Dedifferentiated amniotic fluid mesenchymal stem cell (primary cell): Measurements from ENCODE around the gene RNF208.
A peak's percentile ranks its signal among the peaks of the same experiment; 100 is the strongest.

Experiments
- DNase-seq: peaks from one replicate; pipeline ENCODE4 v3.0.0-alpha.2; 2016; ENCODE audit errors: extremely low spot score

Gene RNF208

DNA sequence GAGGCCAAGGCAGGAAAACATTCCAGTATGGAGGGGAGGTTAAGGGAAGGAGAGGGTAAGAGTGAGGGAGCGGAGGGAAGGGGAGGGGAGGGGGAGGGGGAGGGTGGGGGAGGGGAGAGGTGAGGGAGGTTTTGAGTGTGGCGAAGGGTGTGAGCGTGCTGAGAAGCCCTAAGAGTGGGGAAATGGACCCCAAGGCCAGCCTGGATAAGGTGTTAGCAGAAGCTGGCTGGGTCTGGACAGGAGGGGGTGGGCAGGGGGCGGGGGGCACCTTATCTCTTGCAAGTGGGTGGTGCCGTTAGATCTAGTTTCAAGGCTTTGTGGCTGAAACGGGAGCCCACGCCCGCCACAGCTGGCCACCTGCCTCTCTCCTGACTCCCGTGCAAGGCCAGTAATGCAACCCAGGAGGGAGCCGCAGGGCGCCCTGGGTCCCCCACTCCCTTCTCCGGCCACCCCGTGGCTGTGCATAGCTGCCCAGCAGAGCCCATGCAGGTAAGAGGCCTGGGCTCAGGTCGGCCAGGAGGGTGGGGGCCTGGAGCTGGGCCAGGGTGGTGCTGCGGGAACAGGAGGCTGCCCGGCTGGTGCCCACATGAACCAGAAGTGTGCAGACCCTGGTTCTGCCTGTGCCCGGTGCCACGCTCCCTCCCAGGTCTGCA lies 5.9 kb upstream of the RNF208 start:
- DNase-seq = no peak

DNA sequence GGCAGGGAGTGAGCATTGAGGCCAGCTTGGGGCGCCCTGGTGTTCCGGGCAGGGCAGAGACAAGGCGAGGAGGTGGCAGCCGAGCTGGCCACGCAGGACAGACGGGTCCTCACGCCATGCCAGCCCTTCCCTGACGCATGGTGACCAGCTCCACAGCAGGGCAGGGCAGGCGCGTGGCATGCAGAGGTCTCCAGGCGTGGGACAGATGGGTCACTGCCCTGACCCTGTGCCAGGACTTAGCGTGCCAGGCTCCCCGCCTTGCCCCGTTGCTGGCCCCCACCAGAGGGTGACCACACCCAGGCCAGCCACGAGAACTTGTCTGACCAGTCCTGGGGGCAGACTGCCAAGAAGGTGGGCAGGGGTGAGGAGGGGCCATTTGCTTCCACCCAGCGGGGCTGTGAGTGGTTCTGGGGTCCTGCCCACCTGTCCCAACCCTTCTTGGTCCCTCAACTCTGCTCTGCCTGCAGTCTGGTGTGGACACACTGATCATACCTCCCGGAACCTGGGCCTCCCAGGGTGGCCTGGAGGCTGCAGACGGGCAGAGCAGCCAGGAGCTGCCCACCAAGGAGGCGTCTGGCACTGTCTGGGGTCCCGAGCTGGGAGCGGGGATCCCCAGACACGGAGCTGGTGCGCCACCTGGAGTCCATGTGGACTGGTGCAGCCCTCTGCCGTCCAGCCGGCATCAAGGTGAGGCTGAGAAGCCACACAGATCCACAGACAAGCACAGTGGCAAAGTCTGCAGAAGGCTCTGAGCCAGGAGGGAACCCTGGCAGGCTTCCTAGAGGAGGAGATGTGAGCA lies 5.2 kb upstream of the RNF208 start, which contains the start of gene RNF224:
TSS of gene RNF224 (plus strand) at position 449 of the 799 bp plus-strand sequence. CDS start 834 bp downstream, outside the sequence.
- DNase-seq = peak; percentile 51

DNA sequence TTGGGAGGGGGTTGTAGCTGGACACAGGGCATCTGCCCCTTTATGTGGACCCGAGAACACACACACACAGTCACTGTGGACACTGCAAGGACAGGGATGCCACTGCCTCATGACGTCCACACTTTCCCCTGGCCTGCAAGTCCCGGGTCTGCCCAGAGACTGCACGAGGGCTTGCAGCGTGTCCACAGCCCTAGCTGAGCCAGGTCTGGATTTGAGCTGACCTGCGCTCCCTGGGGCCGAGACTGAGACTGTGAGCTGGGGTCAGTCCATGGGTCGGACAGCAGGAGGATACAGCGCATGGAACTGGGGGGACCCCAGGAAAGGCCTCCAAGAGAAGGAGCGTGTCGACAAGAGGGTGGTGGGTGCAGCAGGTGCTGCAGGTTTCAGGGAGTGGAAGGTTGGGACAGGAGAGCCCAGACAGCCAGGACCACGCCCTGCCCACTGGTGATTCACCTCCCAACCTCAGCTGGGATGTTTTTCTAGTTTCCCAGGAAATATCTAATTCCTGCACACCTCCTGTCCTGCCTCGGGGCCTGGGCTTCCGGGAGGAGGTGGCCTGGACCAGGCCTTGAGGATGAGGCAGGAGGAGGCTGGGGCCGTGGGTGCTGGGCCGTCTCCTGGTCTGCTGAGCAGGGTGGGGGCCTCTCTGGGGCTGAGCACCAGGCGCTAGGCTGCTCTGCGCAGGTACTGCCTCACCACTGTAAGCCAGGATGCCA lies 4.5 kb upstream of the RNF208 start:
- no peak for DNase-seq

DNA sequence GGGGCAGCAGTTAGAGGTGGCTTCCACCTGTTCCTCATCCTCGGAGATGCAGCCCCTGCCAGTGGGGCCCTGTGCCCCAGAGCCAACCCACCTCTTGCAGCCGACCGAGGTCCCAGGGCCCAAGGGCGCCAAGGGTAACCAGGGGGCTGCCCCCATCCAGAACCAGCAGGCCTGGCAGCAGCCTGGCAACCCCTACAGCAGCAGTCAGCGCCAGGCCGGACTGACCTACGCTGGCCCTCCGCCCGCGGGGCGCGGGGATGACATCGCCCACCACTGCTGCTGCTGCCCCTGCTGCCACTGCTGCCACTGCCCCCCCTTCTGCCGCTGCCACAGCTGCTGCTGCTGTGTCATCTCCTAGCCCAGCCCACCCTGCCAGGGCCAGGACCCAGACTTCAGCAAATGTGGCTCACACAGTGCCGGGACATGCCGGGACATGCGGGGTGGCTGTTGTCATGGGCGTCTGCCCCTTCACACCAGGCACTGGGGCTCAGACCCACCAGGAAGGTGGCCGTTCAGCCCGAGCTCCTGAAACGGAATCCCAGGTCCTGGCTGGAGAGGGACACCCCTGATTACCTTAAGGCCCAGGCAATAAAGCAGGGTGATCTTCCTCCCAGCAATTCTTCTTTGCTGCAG lies 3.8 kb upstream of the RNF208 start:
- DNase-seq = no peak

DNA sequence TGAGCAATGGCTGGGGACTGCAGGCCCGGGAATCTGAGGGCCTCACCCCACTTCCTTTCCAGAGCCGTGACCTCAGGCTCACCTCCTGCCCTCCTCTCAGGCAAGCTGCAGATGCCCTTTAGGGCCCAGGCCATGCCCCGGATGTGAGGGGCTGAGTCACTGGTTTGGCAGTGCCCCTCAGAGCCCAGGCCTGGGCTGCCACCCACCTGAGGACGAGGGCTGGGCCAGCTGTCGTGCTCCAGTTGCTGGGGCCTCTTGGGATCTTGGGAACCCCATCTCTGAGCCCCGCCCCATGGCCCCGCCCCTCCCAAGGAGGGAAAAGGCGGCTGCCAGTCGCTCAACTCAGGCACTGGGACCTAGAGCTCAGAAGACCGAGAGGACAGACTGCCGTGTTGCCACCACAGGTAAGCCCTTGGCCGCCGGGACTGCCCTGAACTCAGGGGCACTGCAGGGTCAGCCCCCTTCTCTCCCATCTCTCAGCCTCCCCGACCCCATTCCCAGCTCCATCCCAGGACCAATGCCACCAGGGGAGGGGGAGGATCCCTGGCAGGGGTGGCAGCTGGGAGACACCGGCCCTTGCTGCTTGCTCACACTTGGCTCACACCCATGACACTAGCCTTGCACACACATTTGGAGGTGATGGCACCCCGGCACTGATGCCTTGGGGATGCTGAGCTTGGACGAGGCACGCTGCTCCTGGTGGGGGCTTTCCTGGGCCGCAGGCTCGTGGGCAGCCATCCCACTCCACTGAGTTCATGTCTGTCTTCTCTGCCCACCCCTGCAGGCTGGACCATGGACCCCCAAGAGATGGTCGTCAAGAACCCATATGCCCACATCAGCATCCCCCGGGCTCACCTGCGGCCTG lies 3.0 kb upstream of the RNF208 start, which contains the start of gene CYSRT1:
TSS of gene CYSRT1 (plus strand) at position 345 of the 865 bp plus-strand sequence. CDS start at position 793, 448 bp downstream.
- DNase-seq = no peak

DNA sequence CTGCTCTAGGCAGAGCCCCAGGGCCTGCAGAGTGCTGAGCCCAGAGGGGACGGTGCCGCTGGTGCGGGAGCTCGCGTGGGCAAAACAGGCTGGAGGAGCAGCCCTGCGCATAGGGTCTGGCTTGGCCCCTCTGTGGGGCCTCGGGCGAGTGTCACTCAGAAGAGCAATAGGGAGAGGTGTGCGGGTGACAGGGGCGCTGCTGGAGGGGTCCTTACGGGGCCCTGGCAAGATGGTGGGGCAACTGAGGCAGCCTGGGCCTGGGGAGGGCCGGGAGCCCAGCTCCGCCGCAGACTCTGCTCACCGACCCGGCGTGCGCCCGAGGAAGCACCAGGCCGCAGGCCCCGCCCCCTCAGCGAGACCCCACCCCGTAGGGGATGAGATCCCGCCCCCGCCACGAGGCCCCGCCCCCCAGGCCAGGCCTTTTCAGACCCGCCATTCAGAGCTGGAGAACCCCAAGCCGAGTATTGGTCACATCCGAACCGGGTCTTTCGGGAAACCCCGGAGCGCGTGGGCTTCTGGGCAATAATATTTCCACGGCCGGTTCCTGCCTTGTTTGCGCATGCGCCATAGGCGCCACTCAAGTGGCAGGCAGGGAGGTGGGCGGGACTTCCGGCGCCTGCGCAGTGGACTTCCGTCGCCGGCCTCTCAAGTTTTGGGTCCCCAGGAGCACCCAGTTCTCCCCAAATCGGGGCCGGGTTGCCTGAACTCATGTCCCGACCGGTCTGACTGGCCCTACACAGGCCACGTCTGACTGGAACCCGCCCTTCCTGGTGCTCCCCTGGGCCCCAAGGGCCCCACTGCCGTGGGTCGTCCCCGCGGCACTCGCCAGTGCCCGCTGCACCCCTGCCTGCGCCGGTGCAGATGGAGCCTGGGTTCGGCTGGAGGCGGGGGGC lies 1.3 kb upstream of the RNF208 start:
- peak; percentile 99 for DNase-seq

DNA sequence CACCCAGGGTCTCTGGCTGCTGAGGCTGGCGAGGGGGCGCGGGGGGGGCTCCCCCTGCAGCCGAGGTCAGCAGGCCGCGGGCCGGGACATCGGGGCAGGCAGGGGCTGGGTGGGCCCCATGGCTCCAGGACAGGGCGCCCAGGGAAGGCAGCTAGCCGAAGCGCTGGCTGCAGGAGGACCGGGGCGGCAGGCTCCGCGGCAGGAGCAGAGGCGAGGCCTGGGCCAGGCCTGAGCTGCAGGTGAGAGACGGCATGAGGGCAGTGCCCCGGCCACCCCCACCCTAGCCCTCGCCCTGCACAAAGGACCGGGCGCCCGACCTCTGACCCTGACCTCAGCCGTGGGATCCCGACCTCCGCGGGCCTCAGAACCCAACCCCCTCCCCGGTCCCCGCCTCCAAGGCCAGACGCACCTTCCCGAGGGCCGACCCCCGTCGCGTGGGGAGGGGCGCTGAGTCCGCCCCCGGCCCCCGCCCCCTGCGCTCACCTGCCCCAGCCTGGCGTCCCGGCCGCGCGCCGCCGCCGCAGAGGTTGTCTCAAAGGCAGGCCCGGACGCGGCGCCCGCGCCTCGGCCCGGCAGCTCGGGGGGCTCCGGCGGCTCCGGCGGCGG lies 431 bp downstream of the RNF208 start:
- DNase-seq = no peak

DNA sequence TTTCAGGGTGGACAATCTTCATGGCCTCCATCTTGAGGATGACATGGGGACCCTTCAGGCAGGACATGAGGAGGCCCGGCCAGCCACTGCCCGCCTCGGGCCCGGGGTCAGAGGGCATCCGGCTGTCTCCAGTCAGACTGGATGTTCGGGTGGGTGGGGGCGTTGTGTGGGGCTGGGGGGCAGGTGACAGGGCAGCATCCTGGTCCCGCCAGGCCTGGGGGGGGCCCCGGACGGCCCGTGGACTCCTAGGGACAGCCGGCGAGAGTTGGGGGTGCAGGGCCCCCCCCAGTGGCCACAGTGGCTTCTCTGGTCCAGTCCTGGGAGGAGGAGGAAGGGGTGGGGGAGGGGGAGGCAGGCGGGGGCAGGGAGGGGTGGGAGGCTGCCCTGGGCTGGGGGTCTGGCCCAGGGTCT lies 940 bp downstream of the RNF208 start:
- no peak for DNase-seq

DNA sequence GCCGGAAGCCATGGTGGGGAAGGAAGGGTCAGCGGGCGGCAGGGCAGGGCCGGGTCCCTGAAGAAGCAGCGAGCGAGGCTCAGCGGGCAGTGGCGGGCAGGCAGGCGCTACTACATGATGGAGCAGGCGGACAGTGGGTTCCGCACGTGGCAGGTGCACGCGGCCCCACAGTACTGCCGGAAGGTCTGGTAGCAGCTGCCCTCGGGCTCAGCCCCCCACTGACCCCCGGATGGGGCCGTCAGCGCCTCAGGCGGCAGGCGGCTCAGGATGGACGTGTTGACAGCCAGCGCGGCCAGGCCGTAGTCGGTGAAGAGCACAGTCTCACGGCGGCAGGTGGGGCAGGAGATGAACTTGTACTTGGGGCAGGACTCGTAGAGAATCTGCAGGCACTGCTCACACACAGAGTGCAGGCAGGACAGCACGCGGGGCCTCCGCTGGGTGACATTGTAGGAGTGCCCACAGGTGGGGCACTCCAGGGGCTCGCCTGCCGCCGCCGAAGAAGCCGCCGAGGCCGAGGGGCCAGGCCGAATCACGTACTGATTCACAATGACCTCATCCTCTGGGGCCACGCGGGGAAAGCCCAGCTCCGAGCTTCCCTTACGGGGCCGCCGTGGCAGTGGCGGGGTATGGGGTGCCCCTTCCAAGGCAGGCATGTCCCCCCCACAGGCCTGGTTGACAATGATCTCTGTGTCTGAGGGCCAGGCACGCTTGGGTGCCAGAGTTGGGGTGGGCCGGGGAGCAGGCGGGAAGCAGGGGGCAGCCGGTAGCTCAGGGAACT lies 1.5 kb downstream of the RNF208 start:
- DNase-seq = no peak

DNA sequence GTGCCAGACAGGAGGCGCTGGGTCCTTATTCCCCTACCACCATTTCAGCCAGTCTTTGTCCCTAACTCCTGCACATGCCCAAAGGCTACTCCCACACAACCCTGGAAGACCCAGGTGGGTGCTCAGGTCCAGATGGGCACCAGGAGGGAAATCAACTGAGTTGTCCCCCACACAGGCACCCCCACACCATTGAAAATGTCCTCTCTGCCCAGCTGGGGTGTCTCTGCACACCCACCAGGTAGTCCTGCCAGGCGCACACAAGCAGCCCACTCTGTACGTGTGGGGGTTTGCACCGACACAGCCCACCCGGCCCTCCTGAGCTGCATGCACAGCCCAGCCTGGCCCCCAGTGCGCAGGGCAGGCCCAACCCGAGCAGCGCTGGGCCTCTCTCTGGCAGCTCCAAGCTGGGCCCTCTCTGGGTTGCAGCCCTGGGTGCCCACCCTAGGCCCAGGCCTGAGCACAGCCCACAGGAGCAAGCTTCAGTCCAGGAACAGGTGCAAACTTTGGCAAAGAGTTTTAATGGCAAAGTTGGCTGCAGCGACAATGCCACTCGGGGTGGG lies 2.2 kb downstream of the RNF208 start:
- DNase-seq = no peak

DNA sequence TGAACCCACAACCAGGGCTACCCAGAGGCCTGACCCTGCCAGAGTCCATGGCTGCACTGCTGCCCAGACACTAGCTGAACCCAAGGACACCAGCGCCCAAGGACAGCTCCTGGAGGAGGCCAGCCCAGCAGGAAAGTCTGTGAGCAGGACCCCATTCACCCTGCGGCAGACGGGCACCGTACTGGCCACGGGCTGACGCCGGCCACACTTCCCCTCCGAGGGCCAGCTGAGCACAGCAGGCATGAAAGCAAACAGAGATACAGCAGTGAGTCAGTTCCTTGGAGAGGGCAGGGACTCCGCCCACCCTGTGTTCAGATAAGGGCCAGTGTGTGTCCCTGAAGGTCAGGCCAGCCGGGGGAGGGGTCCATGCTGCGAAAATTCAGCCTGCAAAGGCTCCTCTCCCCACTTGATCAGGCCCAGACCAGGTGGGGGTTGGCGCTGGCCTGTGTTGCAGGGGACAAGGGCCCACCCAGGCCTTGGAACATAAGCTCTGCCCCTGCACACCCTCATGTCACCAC lies 3.2 kb downstream of the RNF208 start:
- no peak for DNase-seq

DNA sequence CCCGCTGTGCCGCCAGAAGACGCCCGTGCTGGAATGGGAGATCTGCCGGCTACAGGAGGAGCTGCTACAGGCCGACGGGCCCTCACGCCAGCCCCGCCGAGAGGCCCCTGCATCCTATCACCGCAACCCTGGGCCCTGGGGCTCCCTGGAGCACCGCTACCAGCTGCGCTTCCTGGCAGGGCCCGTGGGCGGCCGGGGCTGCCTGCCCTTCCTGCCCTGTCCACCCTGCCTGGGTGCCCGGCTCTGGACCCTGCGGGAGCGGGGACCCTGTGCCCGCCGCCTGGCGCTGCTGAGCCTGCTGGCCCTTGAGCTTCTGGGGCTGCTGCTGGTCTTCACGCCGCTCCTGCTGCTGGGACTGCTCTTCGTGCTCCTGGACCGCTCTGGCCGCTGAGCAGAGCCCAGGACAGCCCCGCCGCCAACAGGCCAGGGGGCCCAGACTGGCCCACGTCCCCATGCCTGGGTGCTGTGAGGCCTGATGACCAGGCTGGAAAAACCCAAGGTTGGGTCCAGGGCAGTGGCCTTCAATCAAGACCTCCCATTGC lies 3.8 kb downstream of the RNF208 start:
- DNase-seq = no peak

DNA sequence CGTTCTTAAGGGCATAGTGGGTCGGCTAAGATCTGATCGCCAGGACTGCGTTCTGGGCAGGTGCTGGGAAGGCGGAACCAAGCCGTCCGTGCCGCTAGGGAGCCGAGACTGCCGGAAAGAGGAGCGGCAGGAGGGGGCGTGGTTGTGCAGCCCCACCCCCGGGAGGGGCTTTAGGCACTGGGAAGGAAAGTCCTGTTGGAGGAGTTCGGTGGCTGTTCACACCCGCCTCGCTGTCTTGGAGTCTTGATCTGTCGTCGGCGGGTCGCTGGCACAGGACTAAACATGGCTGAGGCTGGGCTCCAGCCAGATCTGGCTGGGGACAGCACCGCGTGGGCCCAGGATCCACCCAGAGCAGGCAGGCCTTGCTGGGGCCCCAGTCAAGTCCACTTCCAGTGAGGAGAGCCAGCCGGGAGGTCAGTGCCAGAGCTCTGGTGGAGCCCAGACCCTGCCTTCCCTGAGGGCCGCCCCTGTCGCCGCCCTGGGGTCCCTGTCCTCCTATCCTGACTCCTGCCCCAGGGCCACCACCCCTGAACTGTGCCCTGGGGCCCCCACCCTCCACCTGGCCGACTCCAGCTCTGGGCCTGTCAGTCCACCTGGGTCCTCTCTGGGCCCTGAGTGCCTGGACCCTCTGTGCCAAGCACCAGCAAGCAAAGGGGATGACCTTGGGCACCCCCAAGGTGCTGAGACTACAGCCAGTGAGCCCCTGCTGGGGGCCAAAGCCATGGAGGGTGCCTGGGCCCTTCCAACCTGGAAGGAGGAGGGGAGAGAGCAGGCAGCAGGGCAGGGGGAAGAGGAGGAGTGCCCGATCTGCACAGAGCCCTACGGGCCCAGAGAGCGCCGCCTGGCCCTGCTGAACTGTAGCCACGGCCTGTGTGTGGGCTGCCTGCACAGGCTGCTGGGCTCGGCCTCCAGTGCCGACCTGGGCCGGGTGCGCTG lies 4.5 kb downstream of the RNF208 start:
- no peak for DNase-seq

DNA sequence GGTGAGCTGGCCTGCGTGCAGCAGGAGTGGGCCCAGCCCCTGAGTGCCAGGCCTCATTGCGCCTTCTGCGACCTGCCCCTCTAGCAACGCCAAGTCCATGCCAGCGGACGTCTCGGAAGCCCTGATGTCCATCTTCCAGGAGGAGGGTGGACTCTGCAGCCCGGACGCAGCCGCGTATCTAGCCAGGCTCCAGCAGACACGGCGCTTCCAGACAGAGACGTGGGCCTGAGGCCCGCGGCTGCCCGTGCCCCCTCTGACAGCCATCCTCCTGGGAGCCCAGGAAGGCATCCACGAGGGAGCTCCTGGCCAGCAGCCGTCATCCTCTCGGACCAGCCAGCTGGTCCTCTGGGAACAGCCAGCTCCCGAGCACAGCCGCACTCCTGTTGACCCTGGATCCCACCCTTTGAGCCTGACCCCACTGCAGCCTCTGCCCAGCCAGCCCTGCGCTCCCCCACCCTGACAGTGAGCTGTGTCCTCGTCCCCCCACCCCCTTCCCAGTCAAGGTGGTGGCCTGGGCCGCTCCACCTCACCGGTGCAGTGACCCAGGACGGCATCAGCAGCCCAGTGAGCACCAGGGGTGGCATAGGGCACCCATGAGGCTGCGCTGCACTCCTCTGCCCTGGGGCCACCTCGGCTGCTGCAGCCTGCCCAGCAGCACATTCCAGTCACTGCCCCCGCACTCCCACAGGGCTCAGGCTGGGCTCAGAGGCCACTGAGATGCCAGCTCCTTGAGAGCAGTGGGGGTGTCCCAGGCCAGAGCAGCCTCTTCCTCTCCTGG lies 5.7 kb downstream of the RNF208 start:
- DNase-seq = no peak

DNA sequence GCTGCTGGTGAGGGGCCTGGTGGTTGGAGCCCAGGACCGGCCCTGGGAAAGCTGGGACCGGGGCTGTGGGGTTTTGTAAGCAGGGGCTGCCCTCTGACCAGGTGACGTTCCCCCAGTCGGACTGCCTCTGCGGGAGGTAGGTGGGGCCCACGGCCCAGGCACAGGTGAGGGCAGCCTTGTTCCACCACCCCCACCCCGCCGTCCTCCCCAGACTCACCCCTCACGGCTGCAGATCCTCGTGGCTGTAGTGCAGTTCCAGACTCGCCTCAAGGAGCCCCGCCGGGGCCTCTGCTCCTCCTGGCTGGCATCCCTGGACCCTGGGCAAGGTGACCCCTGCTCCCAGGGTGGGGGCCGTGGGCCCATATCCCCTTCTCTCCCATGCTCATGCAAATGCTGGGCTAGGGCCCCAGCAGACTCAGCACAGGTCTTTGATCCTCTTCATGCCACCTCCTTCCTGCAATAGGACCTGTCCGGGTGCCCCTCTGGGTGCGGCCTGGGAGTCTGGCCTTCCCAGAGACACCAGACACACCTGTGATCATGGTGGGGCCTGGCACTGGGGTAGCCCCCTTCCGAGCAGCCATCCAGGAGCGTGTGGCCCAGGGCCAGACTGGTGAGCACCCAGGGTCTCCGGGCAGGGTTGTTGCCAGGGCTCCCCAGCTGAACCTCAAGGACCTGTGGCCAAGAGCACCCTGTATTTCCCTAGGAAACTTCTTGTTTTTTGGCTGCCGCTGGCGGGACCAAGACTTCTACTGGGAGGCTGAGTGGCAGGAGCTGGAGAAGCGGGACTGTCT lies 6.6 kb downstream of the RNF208 start:
- DNase-seq = no peak
